Stimulated activated CD4-positive, alpha-beta T cell treated with anti-CD3 and anti-CD28 coated beads, Interleukin-1b, Interleukin-23, amount 100 ng/mL, for 4 hours (primary cell): Measurements from ENCODE around the gene JPH2.
A peak's percentile ranks its signal among the peaks of the same experiment; 100 is the strongest.
"Not testable (repeated sequence)": the region's sequence is repeated elsewhere in the genome, so short reads cannot be mapped to it uniquely, and the experiment has no call there.

Experiments
- DNase-seq, 2 donors: peaks; one replicate each; pipeline ENCODE4 v3.0.0-alpha.2; 2020; ENCODE audit warnings: low read depth in 2 of 2

Gene JPH2

DNA sequence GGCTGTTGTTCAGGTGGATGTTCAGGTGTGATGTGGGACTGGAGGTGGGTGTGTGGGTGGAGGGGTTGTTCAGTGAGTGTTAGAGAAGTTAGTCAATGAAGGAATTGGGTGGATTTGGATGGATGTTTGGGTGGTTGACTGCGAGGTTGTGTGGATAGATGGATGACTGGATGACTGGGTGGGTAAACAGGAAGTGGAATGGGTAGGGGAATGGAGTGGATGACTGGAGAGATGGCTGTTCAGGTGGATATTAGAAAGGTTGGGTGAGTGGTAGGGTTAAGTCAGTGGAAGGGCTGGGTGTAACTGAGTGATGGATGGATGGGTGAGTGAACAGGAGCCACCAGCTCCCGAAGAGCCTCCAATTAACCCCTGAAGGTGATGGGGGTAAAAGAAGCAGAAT, 27.9 kb downstream of the JPH2 start:
- no peak for DNase-seq

- DNase-seq: no peak
These were observed 29.9 kb downstream of the JPH2 start for GRCh38 chr20:44157061-44157460.

DNA sequence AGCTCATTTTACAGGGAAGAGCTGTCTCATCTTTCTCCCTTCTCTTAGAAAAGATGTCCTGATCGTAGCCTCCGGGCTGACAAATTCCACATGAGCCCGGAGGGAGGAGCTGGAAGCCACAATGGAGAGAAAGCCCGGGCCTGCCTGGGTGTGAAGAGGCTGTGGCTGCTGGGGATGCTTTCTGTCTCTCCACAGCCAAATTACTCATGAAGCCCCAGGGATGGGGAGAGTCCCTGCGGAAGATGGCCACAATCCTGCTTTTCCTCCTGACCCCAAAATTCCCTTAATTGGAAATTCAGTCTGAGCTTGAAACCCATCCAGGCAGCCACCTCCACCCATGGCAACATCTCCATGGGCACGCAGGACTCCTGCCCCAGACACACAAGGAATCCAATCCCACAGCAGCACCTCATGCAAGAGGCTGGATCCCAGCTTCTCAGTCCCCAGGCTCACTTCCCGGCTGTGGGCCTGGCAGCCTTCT, 32.4 kb downstream of the JPH2 start:
- no peak for DNase-seq

GRCh38 chr20:44153636-44154043, 33.3 kb downstream of the JPH2 start:
- peak; percentile 3 for DNase-seq

DNA sequence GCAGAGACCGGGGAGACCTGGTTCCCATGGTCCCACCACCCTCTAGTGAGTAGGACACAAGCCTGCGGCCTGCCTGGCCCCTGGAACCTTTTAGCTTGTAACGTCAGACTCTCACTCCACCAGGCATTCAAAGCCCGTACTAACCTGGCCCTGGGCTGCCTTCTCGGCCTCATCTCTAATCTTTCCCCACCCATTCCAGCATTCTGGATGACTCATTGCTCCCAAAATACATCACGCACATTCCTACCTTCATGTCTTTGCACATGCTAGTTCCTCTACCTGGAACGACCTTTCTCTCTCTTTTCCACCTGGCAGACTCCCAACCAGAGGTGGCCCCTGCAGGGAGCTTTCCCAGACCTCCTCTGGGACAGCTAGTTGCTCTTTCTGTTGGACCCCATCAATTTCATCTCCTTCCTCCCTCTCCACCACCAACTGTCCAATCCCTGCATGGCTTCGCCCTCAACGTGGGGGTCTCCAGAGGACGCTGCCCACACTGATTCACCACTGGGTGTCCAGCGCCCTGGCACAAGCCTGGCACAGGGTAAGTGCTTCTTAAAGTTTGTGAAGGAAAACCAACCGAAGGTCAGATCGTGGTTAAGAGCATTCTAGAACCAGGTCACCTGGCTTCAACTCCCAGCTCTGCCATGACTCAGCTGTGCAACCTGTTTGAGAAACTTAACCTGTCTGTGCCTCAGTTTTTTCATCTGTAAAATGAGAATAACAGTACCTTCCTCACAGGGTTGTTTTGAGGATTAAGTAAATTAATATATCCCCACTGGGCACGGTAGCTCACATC, 35.2 kb downstream of the JPH2 start:
- no peak for DNase-seq

DNA sequence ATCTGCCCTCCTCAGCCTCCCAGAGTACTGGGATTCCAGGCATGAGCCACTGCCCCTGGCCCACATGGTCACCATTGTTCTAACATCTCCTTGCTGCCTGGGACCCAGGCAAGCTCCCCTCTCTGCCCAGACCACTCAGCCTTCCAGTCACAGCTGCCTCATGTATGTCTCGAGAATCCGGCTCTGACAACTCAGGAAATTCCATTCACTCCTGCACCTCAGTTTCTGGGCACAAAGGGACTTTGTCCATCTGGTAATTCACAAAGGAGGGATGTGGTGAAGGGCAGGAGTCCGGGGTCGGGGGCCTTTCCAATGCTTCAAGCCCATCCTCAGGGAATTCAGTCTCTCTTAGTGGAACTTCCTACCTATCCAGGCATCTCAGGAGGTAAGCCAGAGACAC, 40.7 kb downstream of the JPH2 start:
- DNase-seq: no peak

DNA sequence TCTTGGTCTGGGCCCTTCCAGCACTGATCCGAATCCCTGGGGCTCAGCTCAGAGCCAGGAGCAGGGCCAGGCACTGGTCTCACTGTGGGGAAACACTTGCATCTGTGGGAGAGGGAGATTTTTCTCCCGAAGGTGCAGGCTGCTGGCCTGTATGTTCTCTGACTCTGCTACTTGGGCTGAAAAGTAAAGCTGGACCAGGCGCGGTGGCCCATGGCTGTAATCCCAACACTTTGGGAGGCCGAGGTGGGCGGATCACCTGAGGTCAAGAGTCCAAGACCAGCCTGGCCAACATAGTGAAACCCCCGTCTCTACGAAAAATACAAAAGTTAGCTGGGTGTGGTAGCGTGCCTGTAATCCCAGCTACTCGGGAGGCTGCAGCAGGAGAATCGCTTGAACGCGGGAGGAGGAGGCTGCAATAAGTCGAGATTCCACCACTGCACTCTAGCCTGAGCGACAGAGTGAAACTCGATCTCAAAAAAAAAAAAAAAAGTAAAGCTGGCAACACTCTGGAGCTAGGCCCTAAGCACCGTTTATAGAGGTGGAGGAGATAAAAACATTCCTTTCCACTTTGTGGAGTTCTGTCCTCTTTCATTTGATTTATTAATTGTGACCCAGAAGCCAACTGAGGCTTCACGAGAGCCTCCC, 41.7 kb downstream of the JPH2 start:
- DNase-seq: no peak

- no peak for DNase-seq
These were observed 43.1 kb downstream of the JPH2 start for GRCh38 chr20:44143936-44144335.

DNA sequence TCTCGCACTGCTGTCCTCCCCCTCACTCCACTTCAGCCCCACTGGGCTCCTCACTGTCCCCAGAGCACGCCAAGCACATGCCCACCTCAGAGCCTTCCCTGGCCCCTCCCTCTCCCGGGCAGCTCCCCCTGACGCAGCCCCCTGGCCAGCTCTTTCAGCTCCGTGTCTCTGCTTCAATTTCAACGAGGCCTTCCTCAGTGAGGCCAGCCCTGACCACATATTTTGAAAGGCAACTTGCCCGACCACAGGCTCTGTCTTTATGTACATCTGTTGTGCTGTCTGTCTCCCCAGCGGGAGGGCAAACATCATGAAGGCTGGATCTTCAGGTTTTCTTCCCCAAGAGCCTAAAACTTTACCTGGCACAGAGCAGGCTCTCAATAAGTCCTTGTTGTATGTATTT, 44.6 kb downstream of the JPH2 start:
- no peak for DNase-seq

DNA sequence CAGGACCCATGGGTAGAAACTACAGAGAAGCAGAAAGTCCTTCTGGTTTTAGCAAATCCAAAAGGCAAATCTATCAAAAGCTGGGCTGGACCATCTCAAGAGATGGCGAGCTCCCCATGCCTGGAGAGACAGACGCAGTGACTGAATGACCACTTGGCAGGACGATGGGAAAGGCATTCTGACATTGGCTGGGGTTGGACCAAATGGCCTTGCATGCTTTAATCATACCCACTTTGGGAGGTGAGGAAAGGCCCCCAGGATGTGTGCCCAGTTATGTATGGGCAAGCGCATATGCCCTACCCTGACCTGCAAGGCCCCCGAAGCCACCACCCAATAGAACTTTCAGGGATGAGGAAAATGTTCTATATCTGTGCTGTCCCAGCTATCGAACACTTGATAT, 45.1 kb downstream of the JPH2 start:
- DNase-seq: no peak

DNA sequence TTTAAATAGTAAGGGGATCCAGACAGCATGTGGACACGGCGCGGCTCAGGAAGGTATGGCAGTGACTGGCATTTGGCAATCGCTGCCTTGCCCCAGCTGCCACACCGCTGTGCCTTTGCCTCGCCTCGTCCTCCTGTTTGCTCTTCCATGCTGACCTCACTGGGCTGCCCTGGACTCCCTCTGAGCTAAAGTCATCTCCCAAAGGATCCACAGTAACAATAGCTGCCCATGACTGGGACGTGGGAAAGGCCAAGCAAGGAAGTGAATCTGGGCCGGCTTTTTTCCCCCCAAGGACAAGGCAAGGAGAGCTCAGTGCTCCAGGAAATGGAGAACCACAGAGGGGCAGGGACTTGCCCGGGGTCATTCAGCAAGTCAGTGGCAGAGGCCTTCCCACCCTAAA, 48.1 kb downstream of the JPH2 start:
- no peak for DNase-seq

DNA sequence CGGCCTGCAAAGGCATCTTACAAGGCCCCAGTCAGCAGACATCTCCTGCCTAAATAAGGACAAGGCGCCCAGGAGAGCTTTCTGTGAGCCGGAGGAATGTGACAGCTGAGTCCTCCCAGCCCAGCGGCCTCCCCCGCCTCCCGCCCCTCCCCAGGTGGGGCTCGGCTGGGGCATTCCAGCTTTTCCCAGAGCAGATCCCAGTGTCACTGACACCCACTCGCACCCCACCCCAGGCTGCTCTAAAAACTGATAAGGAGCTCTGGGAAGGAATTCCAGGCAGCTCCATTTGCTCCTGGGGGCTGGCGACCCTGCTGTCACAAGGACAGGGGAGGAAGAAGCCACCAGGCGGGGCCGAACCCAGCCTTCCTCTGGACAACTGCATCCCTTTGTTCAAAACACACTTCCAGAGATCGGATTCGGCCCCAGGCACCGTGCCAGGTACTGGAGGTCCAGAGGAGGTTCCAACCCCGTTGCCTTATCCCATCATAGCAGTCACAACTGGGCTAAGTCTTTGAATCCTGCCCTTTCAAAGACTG, 49.7 kb downstream of the JPH2 start:
- DNase-seq: no peak

- no peak for DNase-seq
These were observed 50.3 kb downstream of the JPH2 start for GRCh38 chr20:44136579-44137265.

- no peak for DNase-seq
These were observed 51.4 kb downstream of the JPH2 start for GRCh38 chr20:44135417-44136204.

DNA sequence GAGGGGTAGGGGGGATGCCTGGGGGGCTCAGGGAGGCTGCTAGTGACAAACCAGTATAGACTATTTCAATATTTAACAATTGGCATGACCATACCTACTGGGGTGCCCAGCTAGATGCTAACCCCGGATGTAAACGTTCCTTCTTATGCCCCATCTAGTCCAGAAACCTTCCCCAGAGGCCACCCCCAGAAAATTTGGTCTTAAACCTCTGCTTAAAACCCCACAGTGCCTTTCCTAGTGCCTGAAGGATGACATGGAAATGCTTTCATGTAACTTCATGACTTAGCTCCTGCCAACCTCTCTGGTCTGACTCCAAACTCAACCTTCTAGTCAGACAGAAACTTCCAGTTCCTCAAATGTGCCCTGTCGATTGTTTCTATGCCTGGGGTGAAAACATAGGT, 52.0 kb downstream of the JPH2 start:
- no peak for DNase-seq

DNA sequence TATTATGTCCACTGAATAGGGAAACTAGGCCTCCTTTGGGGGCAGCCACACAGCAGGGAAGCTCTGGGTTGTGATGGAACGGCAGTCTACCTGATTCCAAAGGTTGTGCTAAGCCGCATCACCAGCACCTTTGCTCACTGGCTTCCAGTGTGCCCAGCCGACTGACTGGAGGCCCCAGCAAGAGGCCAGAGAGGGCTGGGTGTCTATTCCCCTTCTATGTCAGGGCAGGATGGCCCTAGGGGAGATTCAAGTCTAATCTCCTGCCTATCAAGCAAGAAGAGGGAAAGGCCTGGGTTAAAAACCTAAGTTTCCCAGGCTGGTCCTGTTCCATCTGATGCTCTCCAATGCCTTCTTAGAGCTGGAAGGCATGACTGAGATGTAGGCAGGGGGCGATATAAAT, 53.6 kb downstream of the JPH2 start:
- DNase-seq: no peak

DNA sequence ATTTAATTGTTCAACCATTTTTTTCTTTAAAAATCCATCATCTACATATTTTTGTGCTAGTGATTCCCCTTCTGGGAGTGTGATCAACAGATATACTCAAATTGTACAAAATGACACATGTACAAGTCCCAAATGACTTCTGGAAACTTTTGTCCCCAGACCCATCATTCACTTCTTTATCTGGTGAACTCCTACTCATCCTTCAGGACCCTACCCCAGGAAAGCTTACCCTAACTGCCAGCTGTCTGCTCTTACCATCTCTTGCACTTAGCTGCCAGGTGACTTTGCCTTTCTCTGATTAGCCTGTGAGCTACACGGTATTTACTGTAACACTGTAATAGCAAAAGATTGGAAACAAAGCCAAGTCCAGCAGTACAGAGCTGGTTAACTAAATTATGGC, 55.3 kb downstream of the JPH2 start:
- DNase-seq: no peak

GRCh38 chr20:44129911-44130718, 56.9 kb downstream of the JPH2 start:
- no peak for DNase-seq

DNA sequence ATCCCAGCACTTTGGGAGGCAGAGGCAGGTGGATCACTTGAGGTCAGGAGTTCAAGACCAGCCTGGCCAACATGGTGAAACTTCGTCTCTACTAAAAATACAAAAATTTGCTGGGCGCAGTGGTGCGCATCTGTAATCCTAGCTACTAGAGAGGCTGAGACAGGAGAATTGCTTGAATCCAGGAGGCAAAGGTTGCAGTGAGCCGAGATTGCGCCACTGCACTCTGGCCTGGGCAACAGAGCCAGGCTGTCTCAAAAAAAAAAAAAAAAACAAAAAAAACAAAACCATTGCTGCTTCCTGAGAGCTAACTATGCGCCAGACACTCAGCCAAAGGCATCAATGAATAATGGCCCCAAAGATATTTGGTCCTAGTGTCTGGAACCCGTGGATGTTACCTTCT, 57.7 kb downstream of the JPH2 start:
- DNase-seq: not testable (repeated sequence)

- no peak for DNase-seq
These were observed 60.5 kb downstream of the JPH2 start for GRCh38 chr20:44126445-44126844.
